Activated B cell treated with CpG ODN at 0.5 μM for 24 hours (primary cell): ENCODE measurements around the gene METRNL. TPM values are rescaled to one million over a fixed set of nuclear protein-coding genes. Genes with fewer than 3 reads are reported as not detected.

ENCODE experiments used
- ATAC-seq: fragments of 200-7000 bp; cut with Tn5 transposase; one replicate; pipeline ENCODE4 v1.10.0; 2021; ENCODE audit warnings: low read depth, mild to moderate bottlenecking, moderate library complexity
- CTCF ChIA-PET: fragments of 350-600 bp; sonication (Branson Sonifier 250); formaldehyde crosslinking; loops from one replicate; lab custom pipeline; 2021; ENCODE audit warnings: antibody characterized with exemption; lab: Charles Lee
- POLR2A ChIA-PET: fragments of 350-600 bp; sonication (Branson Sonifier 250); formaldehyde crosslinking; loops from one replicate; lab custom pipeline; 2021; ENCODE audit warnings: antibody characterized with exemption; lab: Charles Lee
- DNase-seq: peaks from one replicate; pipeline ENCODE4 v3.0.0; 2022
- H3K27ac Mint-ChIP-seq: one replicate; pipeline ENCODE4 v1.8.0; 2020; ENCODE audit warnings: mixed read lengths
- H3K27me3 Mint-ChIP-seq: one replicate; pipeline ENCODE4 v1.8.0; 2021; ENCODE audit warnings: mixed read lengths
- H3K36me3 Mint-ChIP-seq: one replicate; pipeline ENCODE4 v1.8.0; 2021; ENCODE audit warnings: low read depth, mixed read lengths
- H3K4me1 Mint-ChIP-seq: one replicate; pipeline ENCODE4 v1.8.0; 2021; ENCODE audit warnings: mixed read lengths
- H3K4me3 Mint-ChIP-seq: one replicate; pipeline ENCODE4 v1.8.0; 2020; ENCODE audit warnings: mild to moderate bottlenecking, mixed read lengths
- H3K9me3 Mint-ChIP-seq: one replicate; pipeline ENCODE4 v1.8.0; 2020; ENCODE audit warnings: mixed read lengths
- intact Hi-C: fragments of 100-400 bp; cut with micrococcal nuclease; formaldehyde crosslinking; loops from one replicate; pipeline ENCODE4 v1.15.1; 2024
- total RNA-seq: library from RNA; stranded (reverse); gene quantifications from 2 replicates; pipeline ENCODE4 v1.2.3, GENCODE V29; 2022
- TF ChIP-seq, protein P1 (sequence below): fragments of 200-600 bp; IDR thresholded peaks from one replicate; pipeline ENCODE4 v1.8.0; 2022; ENCODE audit warnings: antibody characterized with exemption, mild to moderate bottlenecking

The METRNL gene
- total RNA-seq, 1 donor from 2014 or later = 10.7 TPM

DNA sequence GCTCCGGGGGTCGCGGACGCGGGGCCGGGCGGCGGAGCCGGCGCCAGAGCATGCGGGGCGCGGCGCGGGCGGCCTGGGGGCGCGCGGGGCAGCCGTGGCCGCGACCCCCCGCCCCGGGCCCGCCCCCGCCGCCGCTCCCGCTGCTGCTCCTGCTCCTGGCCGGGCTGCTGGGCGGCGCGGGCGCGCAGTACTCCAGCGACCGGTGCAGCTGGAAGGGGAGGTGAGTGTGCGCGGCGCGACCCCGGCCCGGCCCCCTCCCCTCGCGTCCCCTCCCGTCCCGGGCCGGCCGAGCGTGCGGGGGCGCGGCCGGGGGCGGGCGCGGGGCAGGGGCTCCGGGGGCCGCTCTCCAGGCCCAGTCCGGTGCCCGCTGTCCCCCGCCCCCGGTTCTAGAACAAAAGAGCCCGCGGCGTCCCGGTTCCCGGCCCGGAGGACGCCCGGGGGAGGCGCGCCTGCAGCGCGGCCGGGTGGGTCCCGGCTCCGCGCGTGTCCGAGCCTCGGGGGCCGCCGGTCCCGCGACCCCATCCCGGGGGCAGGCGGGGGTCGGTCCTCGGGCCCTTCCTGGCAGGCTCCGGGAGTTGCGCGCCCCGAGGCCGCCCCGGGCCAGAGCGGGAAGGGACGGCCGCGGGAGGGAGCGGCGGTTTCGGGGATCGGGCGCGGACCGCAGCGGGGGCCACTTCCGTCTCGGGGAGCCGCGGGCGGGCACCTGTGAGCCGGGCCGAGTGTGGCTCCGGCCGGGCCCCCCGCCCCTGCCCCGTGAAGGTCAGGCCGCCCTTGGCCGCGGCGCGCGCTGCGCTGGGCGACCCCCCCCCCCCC is 563 bp downstream of the METRNL start:
- TF ChIP-seq, protein P1, sequence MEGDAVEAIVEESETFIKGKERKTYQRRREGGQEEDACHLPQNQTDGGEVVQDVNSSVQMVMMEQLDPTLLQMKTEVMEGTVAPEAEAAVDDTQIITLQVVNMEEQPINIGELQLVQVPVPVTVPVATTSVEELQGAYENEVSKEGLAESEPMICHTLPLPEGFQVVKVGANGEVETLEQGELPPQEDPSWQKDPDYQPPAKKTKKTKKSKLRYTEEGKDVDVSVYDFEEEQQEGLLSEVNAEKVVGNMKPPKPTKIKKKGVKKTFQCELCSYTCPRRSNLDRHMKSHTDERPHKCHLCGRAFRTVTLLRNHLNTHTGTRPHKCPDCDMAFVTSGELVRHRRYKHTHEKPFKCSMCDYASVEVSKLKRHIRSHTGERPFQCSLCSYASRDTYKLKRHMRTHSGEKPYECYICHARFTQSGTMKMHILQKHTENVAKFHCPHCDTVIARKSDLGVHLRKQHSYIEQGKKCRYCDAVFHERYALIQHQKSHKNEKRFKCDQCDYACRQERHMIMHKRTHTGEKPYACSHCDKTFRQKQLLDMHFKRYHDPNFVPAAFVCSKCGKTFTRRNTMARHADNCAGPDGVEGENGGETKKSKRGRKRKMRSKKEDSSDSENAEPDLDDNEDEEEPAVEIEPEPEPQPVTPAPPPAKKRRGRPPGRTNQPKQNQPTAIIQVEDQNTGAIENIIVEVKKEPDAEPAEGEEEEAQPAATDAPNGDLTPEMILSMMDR = no peak
- ATAC-seq (peak; percentile 2), DNase-seq (peak; percentile 51)
- intact Hi-C loops = loop anchor here (1.0 kb wide), 1 partner anchor 40 kb away; no protein-coding TSS in a partner anchor
- H3K4me3 Mint-ChIP-seq = no peak overlapping the region
- CTCF ChIA-PET = no interaction called here
- peaks cover 1% of the 10 kb centered on the region for H3K36me3 Mint-ChIP-seq
- H3K9me3 Mint-ChIP-seq = no peaks in the 10 kb centered on the region
- POLR2A ChIA-PET = interaction anchor here (0.9 to 1.1 kb wide), 4 partner anchors 26 to 120 kb away, joined by 3 to 6 read pairs (median 4); no protein-coding TSS in a partner anchor
- peaks cover 7% of the 10 kb centered on the region for H3K27me3 Mint-ChIP-seq
- no peak overlapping the region for H3K27ac Mint-ChIP-seq
- peaks cover 31% of the 10 kb centered on the region for H3K4me1 Mint-ChIP-seq

DNA sequence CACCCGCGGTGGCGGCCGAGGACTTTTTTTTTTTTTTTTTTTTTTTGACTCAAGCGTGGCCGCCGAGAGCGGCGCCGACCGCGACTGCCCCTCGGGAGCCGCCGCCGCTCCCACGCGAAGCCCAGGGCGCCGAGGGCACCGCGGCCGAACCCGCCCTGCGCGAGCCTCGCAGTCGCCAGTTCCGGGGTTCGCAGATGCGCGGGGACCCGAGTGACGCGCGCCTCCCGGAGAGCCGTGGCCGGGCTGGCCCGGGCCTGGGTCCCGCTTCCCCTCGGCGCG is 1.1 kb downstream of the METRNL start:
- intact Hi-C loops = loop anchor here (1.0 kb wide), 1 partner anchor 40 kb away; no protein-coding TSS in a partner anchor
- Mint-ChIP-seq H3K36me3 (peaks cover 1% of the 10 kb centered on the region), H3K27ac (no peak overlapping the region), H3K9me3 (no peaks in the 10 kb centered on the region), H3K4me1 (peaks cover 31% of the 10 kb centered on the region), H3K4me3 (no peak overlapping the region), H3K27me3 (peaks cover 7% of the 10 kb centered on the region)
- DNase-seq = no peak
- ChIA-PET CTCF (no interaction called here), POLR2A (no interaction called here)
- TF ChIP-seq, protein P1 = no peak
- ATAC-seq = peak; percentile 15

DNA sequence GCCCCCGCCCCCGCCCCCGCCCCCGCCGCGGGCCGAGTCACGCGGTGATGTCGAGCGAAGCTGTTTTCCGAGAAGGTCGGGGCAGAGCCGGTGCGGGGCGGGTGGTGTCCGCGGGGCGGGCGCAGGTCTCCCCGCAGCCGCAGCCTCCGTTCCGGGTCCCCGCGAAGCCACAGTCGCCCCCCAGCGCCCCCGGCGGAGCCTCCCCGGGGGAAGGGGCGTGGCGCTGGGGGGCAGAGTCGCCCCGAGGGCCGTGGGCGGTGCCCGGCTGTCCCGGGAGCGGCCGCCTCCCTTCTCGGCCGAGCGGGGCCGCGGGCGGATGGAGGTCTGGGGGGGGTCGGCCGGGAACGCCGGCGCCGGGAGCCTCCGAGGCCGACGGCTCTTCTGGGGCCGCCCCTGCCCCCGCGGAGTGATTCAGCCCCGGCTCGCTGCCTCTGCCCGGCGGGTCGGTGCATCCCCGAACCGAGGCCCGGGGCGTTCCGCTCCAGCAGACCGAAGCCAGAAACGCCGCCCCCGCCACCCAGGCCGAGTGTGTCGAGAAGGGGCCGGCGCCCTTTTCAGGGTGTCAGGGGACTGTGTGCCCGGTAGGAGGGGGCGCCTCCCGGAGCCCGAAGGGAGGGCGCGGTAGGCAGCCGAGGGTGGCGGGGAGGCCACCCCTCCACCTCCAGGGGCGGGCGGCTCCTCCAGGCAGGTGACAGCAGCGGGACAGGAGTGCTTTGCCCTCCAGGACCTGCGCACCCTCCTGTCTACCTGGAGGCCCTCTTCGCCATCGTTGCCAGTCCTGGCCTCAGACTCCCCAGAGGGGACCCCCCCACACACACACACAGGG is 1.7 kb downstream of the METRNL start:
- TF ChIP-seq, protein P1 = no peak
- peak; percentile 43 for ATAC-seq
- Mint-ChIP-seq H3K4me3 (peak overlapping the region; percentile 72), H3K9me3 (no peaks in the 10 kb centered on the region), H3K27ac (peak overlapping the region; percentile 69), H3K27me3 (peaks cover 7% of the 10 kb centered on the region), H3K36me3 (peaks cover 6% of the 10 kb centered on the region), H3K4me1 (peaks cover 35% of the 10 kb centered on the region)
- DNase-seq = peak; percentile 71
- intact Hi-C loops = loop anchor here (1.0 kb wide), 3 partner anchors 20 to 39 kb away; no protein-coding TSS in a partner anchor
- ChIA-PET CTCF (no interaction called here), POLR2A (no interaction called here)

DNA sequence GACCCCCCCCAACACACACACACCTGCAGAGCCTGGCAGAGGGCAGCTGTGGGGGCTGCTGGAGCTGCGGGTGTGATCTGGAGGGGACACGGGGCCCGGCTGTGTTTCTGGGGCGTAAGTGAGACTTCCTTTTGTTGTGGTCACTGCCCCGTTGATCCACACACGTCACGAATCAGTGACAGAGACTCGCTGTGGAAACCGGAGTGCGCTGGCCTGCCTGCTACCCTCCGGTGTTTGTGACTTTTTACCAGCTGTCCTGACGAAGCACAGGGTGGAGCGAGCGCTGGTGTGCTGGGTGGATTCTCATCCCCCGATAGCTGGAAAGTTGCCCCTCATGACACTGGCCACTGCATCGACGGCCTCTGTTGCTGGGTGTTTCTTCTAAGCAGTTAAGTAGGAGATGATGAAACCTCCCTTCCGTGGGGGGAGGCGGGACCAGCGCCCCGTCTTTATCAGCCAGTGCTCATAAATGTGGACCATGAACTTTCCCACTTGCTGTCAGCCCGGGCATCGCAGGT is 2.3 kb downstream of the METRNL start:
- DNase-seq = no peak
- CTCF ChIA-PET = no interaction called here

More for the DNA sequence above, 2.3 kb downstream of the METRNL start:
- TF ChIP-seq, protein P1 = no peak
- ATAC-seq = peak; percentile 20
- intact Hi-C loops = loop anchor here (1.0 to 2.0 kb wide), 3 partner anchors 20 to 217 kb away; no protein-coding TSS in a partner anchor
- H3K27me3 Mint-ChIP-seq = peaks cover 7% of the 10 kb centered on the region
- peaks cover 7% of the 10 kb centered on the region for H3K36me3 Mint-ChIP-seq
- peak overlapping the region; percentile 72 for H3K4me3 Mint-ChIP-seq
- POLR2A ChIA-PET = no interaction called here
- no peaks in the 10 kb centered on the region for H3K9me3 Mint-ChIP-seq
- H3K27ac Mint-ChIP-seq = peak overlapping the region; percentile 69
- peaks cover 37% of the 10 kb centered on the region for H3K4me1 Mint-ChIP-seq
